Psoas muscle (tissue), 8 donors: ENCODE data around the gene CELF4. TPM values are rescaled to one million over a fixed set of nuclear protein-coding genes. Genes with fewer than 3 reads are reported as not detected.
"Not testable (repeated sequence)": the region's sequence is repeated elsewhere in the genome, so short reads cannot be mapped to it uniquely, and the experiment has no call there.

Source experiments
- ATAC-seq, 4 donors: fragments of 200-7000 bp; cut with Tn5 transposase; one replicate each; pipeline ENCODE4 v1.9.1; 2020; ENCODE audit warnings: moderate library complexity in 3 of 4, mild to moderate bottlenecking in 2 of 4
- DNase-seq, 2 donors: peaks; one replicate each; pipeline ENCODE4 v3.0.0-alpha.2; 2020
- H3K27ac ChIP-seq: fragments of 200-600 bp; one replicate; pipeline ENCODE4 v1.8.0; 2022
- H3K27me3 ChIP-seq, 3 donors: fragments of 200-600 bp in 1 of 3; one replicate each; pipeline versions ENCODE4 v1.6.1 to v1.8.0; 2013 to 2022; ENCODE audit warnings: low read length in 2 of 3, mild to moderate bottlenecking in 2 of 3, moderate library complexity in 1 of 3; ENCODE audit not compliant: insufficient read depth in 3 of 3
- H3K36me3 ChIP-seq, 2 donors: fragments of 200-600 bp in 1 of 2; one replicate each; pipeline versions ENCODE4 v1.6.1 to v1.8.0; 2013 to 2022; ENCODE audit warnings: low read depth in 1 of 2, mild to moderate bottlenecking in 1 of 2, moderate library complexity in 1 of 2; ENCODE audit not compliant: insufficient read depth in 1 of 2
- H3K4me1 ChIP-seq: fragments of 200-600 bp; one replicate; pipeline ENCODE4 v1.8.0; 2022
- H3K4me3 ChIP-seq: fragments of 200-600 bp; one replicate; pipeline ENCODE4 v1.8.0; 2022; ENCODE audit warnings: mild to moderate bottlenecking
- H3K9me3 ChIP-seq: fragments of 200-600 bp; one replicate; pipeline ENCODE4 v1.8.0; 2022
- CTCF ChIP-seq: fragments of 200-600 bp; IDR thresholded peaks from one replicate; pipeline ENCODE4 v1.8.0; 2022; ENCODE audit warnings: antibody characterized with exemption
- WGBS, 3 donors: extraction: QIAGEN DNeasy Blood & Tissue Kit; methylation state at CpG; one replicate each; pipeline versions ENCODE4 v1.1.6 to v1.1.7; 2013; 5-methylcytosine and 5-hydroxymethylcytosine counted together
- intact Hi-C, 2 donors: fragments of 100-400 bp; cut with DNase I; formaldehyde crosslinking; loops; one replicate each; pipeline versions ENCODE4 v1.11.0 to v1.14.2; 2022
- polyA plus RNA-seq, 3 donors: library from polyadenylated mRNA; stranded (reverse); fragments of 200-250 nt; gene quantifications; one replicate each; pipeline ENCODE4 v1.2.3, GENCODE V29; 2013
- total RNA-seq, 4 donors: library from RNA; stranded (reverse); fragmentation: NEBNext Ultra II Directional in 2 of 4; extraction: Animal tissue kit (Norgen Biotek cat#: 25700) in 2 of 4; gene quantifications; one replicate each; pipeline versions ENCODE4 v1.2.1 to v1.2.4, GENCODE V29; 2021 to 2023
- donor health status: healthy with polysubstance abuse.
- donor health status: DM: no; HTN: no; CAD: no; lungs with moderate emphysema.
- donor health status: Bipolar disorder and iron deficiency.
- donor health status: healthy.
- donor health status: DM: yes; HTN: yes; CAD: no.
- donor health status: DM: no; HTN: no; CAD: no.
- donor health status: DM: no; HTN: no; CAD: no.
- donor health status: DM: yes; HTN: yes; CAD: no.

Gene CELF4
- total and polyA plus RNA-seq, 7 donors, result 0.17 to 0.28 (median 0.17) TPM; not detected in 3

- TF ChIP-seq CTCF, result no peak
- DNase-seq, result no peak
- 55 to 75% (median 69%) methylated on average over 8 of the region's 8 CpGs for WGBS, 3 donors
- no peaks in the 10 kb centered on the region for H3K4me1 ChIP-seq
- intact Hi-C loops, result no loop called here
- no peaks in the 10 kb centered on the region for H3K9me3 ChIP-seq
- no peaks in the 10 kb centered on the region for H3K36me3 ChIP-seq
- H3K27me3 ChIP-seq, result peaks cover 0 to 10% (median 1%) of the 10 kb centered on the region in 3 donors
- no peak overlapping the region for H3K27ac ChIP-seq
- no peak overlapping the region for H3K4me3 ChIP-seq
- no peak for ATAC-seq
These were observed 98.5 kb downstream of the CELF4 start for GRCh38 chr18:37467002-37467662.

- no peak for ATAC-seq
- Histone ChIP-seq H3K4me1 (no peaks in the 10 kb centered on the region), H3K4me3 (no peak overlapping the region), H3K27me3 (peaks cover 0 to 4% (median 0%) of the 10 kb centered on the region in 3 donors), H3K36me3 (no peaks in the 10 kb centered on the region), H3K9me3 (no peaks in the 10 kb centered on the region), H3K27ac (no peak overlapping the region)
- no peak for TF ChIP-seq CTCF
- no peak for DNase-seq
- intact Hi-C loops, result no loop called here
- 12 to 17% (median 15%) methylated on average over 8 of the region's 8 CpGs for WGBS, 3 donors
These were observed 99.6 kb downstream of the CELF4 start for GRCh38 chr18:37465958-37466357.

- intact Hi-C loops, result no loop called here
- H3K27ac ChIP-seq, result no peak overlapping the region
- DNase-seq, result no peak
- ATAC-seq, result no peak
- no peak for TF ChIP-seq CTCF
- no peak overlapping the region for H3K4me3 ChIP-seq
- 36 to 62% (median 54%) methylated on average over 2 of the region's 2 CpGs for WGBS, 3 donors
- H3K36me3 ChIP-seq, result no peaks in the 10 kb centered on the region
- H3K9me3 ChIP-seq, result no peaks in the 10 kb centered on the region
- H3K4me1 ChIP-seq, result no peaks in the 10 kb centered on the region
- peaks cover 0 to 4% (median 0%) of the 10 kb centered on the region in 3 donors for H3K27me3 ChIP-seq
These were observed 101.3 kb downstream of the CELF4 start for GRCh38 chr18:37464257-37464656.

GRCh38 chr18:37461329-37461728 is 104.3 kb downstream of the CELF4 start:
- H3K36me3 ChIP-seq, H3K4me1 ChIP-seq, H3K9me3 ChIP-seq, intact Hi-C loops, ATAC-seq, H3K27ac ChIP-seq, DNase-seq, H3K27me3 ChIP-seq, H3K4me3 ChIP-seq: not testable (repeated sequence)
- 58 to 66% (median 62%) methylated on average over 6 of the region's 6 CpGs for WGBS, 3 donors

GRCh38 chr18:37460604-37461003 is 105.0 kb downstream of the CELF4 start:
- Histone ChIP-seq H3K4me1 (no peaks in the 10 kb centered on the region), H3K36me3 (no peaks in the 10 kb centered on the region), H3K27ac (no peak overlapping the region), H3K4me3 (no peak overlapping the region), H3K9me3 (no peaks in the 10 kb centered on the region), H3K27me3 (peaks cover 0 to 1% (median 0%) of the 10 kb centered on the region in 3 donors)
- no peak for TF ChIP-seq CTCF
- intact Hi-C loops, result no loop called here
- DNase-seq (no peak), ATAC-seq (no peak)
- WGBS, 3 donors, result 39 to 58% (median 44%) methylated on average over 1 of the region's 1 CpG
